SK-N-SH (cell line): ENCODE results near the gene MLLT1. TPM values are rescaled to one million over a fixed set of nuclear protein-coding genes. Genes with fewer than 3 reads are reported as not detected.

Experiments
- CTCF ChIA-PET: fragments of 300-600, 350-600 bp; formaldehyde crosslinking; extraction: SDS; loops from one replicate; lab custom pipeline; 2021; lab: Yijun Ruan, JAX
- POLR2A ChIA-PET: fragments of 350-600 bp; sonication (Branson Sonifier 250); formaldehyde crosslinking; extraction: SDS; loops from one replicate; lab custom pipeline; 2020; ENCODE audit warnings: antibody characterized with exemption, inconsistent platforms; lab: Yijun Ruan, JAX
- DNase-seq: peaks from one replicate; pipeline ENCODE4 v3.0.0; 2012
- H2AFZ ChIP-seq: fragments of 200-600 bp; sonication (generic); 2 replicates; pipeline ENCODE4 v1.8.1; 2016; ENCODE audit warnings: antibody characterized with exemption, mild to moderate bottlenecking, low read depth
- H3F3A ChIP-seq: fragments of 200-600 bp; sonication (generic); replicated peaks from 2 replicates; pipeline ENCODE3; 2016; ENCODE audit warnings: antibody characterized with exemption, mild to moderate bottlenecking; ENCODE audit not compliant: insufficient read depth
- H3K27ac ChIP-seq, 2 experiments: fragments of 200-500 bp in 1 of 2; fragments of 200-600 bp in 1 of 2; sonication (Bioruptor generic) in 1 of 2; sonication (generic), shearing (Covaris generic) in 1 of 2; 2 replicates each; pipeline versions ENCODE4 v1.5.1 to v1.6.1; 2014 to 2016; ENCODE audit warnings: low read depth in 2 of 2, inconsistent platforms in 1 of 2, low read length in 1 of 2, mild to moderate bottlenecking in 1 of 2, mixed read lengths in 1 of 2
- H3K27me3 ChIP-seq: fragments of 200-600 bp; sonication (generic), shearing (Covaris generic); 2 replicates; pipeline ENCODE4 v1.6.1; 2016; ENCODE audit warnings: mixed run types; ENCODE audit not compliant: insufficient read depth
- H3K36me3 ChIP-seq, 2 experiments: fragments of 200-500 bp in 1 of 2; fragments of 200-600 bp in 1 of 2; sonication (Bioruptor generic) in 1 of 2; sonication (generic) in 1 of 2; replicated peaks in 1 of 2; 2 replicates each; pipeline versions ENCODE3 to v1.5.1; 2014 to 2016; ENCODE audit warnings: low read length in 1 of 2, mild to moderate bottlenecking in 1 of 2; ENCODE audit not compliant: insufficient read depth in 2 of 2, control insufficient read depth in 1 of 2
- H3K4me1 ChIP-seq, 2 experiments: fragments of 200-500 bp in 1 of 2; fragments of 200-600 bp in 1 of 2; sonication (Bioruptor generic) in 1 of 2; sonication (generic), shearing (Covaris generic) in 1 of 2; 2 replicates each; pipeline versions ENCODE4 v1.5.1 to v1.6.1; 2014 to 2016; ENCODE audit warnings: low read depth in 1 of 2, low read length in 1 of 2, mixed run types in 1 of 2; ENCODE audit not compliant: insufficient read depth in 2 of 2, control insufficient read depth in 1 of 2
- H3K4me2 ChIP-seq: fragments of 200-600 bp; sonication (generic), shearing (Covaris generic); 2 replicates; pipeline ENCODE4 v1.6.1; 2017; ENCODE audit warnings: mixed run types
- H3K4me3 ChIP-seq, 2 experiments: fragments of 200-500 bp in 1 of 2; fragments of 200-600 bp in 1 of 2; sonication (Bioruptor generic) in 1 of 2; sonication (generic), shearing (Covaris generic) in 1 of 2; 2 replicates each; pipeline versions ENCODE4 v1.5.1 to v1.8.1; 2014 to 2016; ENCODE audit warnings: low read depth in 2 of 2, inconsistent platforms in 1 of 2, low read length in 1 of 2, mild to moderate bottlenecking in 1 of 2, mixed read lengths in 1 of 2, moderate library complexity in 1 of 2
- H3K79me2 ChIP-seq: fragments of 200-600 bp; sonication (generic); 2 replicates; pipeline ENCODE4 v1.8.1; 2017; ENCODE audit warnings: mild to moderate bottlenecking; ENCODE audit not compliant: insufficient read depth
- H3K9ac ChIP-seq: fragments of 200-600 bp; sonication (generic); 2 replicates; pipeline ENCODE4 v1.6.1; 2017; ENCODE audit warnings: mixed run types
- H3K9me2 ChIP-seq: fragments of 200-600 bp; sonication (generic); 2 replicates; pipeline ENCODE4 v1.6.1; 2017; ENCODE audit warnings: mixed run types
- H3K9me3 ChIP-seq: fragments of 200-600 bp; sonication (generic); 2 replicates; pipeline ENCODE4 v1.6.1; 2017; ENCODE audit warnings: mixed run types, mild to moderate bottlenecking, moderate library complexity
- H4K20me1 ChIP-seq: fragments of 200-600 bp; sonication (generic); 2 replicates; pipeline ENCODE4 v1.6.1; 2017; ENCODE audit warnings: mild to moderate bottlenecking, mixed run types; ENCODE audit not compliant: insufficient read depth
- ELF1 ChIP-seq: IDR thresholded peaks from 2 replicates; pipeline ENCODE4 v1.4.0; 2012
- EZH2phosphoT487 ChIP-seq: fragments of 200-600 bp; sonication (generic); IDR thresholded peaks from 2 replicates; pipeline ENCODE4 v1.6.1; 2017; ENCODE audit warnings: low read depth, mixed run types, mild to moderate bottlenecking, antibody characterized with exemption, moderate library complexity, borderline replicate concordance
- FOSL2 ChIP-seq: IDR thresholded peaks from 2 replicates; pipeline ENCODE4 v1.4.0; 2012; ENCODE audit warnings: low read depth, mild to moderate bottlenecking, moderate library complexity, borderline replicate concordance
- FOXJ3 ChIP-seq: sonication (generic); formaldehyde crosslinking; IDR thresholded peaks from 2 replicates; pipeline ENCODE4 v1.5.1; 2020; ENCODE audit warnings: mild to moderate bottlenecking, missing genetic modification reagents
- FOXM1 ChIP-seq: IDR thresholded peaks from 2 replicates; pipeline ENCODE4 v1.4.0; 2012; ENCODE audit warnings: low read depth, mild to moderate bottlenecking
- GABPA ChIP-seq: IDR thresholded peaks from 2 replicates; pipeline ENCODE4 v1.4.0; 2012; ENCODE audit warnings: low read depth, mild to moderate bottlenecking
- GATA2 ChIP-seq: sonication (generic); formaldehyde crosslinking; IDR thresholded peaks from 2 replicates; pipeline ENCODE4 v1.5.0; 2020; ENCODE audit warnings: mild to moderate bottlenecking, missing genetic modification reagents
- JUND ChIP-seq: IDR thresholded peaks from 2 replicates; pipeline ENCODE4 v1.4.0; 2012
- MEF2A ChIP-seq: IDR thresholded peaks from 2 replicates; pipeline ENCODE4 v1.4.0; 2012; ENCODE audit warnings: low read depth, borderline replicate concordance
- MXI1 ChIP-seq: IDR thresholded peaks from 2 replicates; pipeline ENCODE4 v1.6.1; 2012; ENCODE audit warnings: mild to moderate bottlenecking, low read depth, low read length, improper control_type of control experiment
- NFIC ChIP-seq: IDR thresholded peaks from 2 replicates; pipeline ENCODE4 v1.4.0; 2012; ENCODE audit warnings: borderline replicate concordance
- NRF1 ChIP-seq: IDR thresholded peaks from 2 replicates; pipeline ENCODE4 v1.6.1; 2012; ENCODE audit warnings: low read depth, mild to moderate bottlenecking, low read length
- POLR2AphosphoS5 ChIP-seq: IDR thresholded peaks from 2 replicates; pipeline ENCODE4 v1.6.1; 2012; ENCODE audit warnings: low read depth, low read length
- RAD21 ChIP-seq: IDR thresholded peaks from 2 replicates; pipeline ENCODE4 v1.6.1; 2012; ENCODE audit warnings: mild to moderate bottlenecking, low read length
- RFX5 ChIP-seq: IDR thresholded peaks from 2 replicates; pipeline ENCODE4 v1.6.1; 2012; ENCODE audit warnings: mild to moderate bottlenecking, improper control_type of control experiment, low read length
- SMC3 ChIP-seq: IDR thresholded peaks from 2 replicates; pipeline ENCODE4 v1.6.1; 2012; ENCODE audit warnings: low read depth, low read length, improper control_type of control experiment
- TCF12 ChIP-seq: IDR thresholded peaks from 2 replicates; pipeline ENCODE4 v1.4.0; 2012
- TEAD4 ChIP-seq: IDR thresholded peaks from 2 replicates; pipeline ENCODE4 v1.4.0; 2012; ENCODE audit warnings: mild to moderate bottlenecking, borderline replicate concordance; ENCODE audit not compliant: insufficient read depth
- WGBS: methylation state at CpG from one replicate; pipeline ENCODE4 v1.1.6; 2017; ENCODE audit warnings: low lambda C conversion rate; 5-methylcytosine and 5-hydroxymethylcytosine counted together
- polyA plus RNA-seq, 3 experiments: library from polyadenylated mRNA; depleted of rRNA; stranded (reverse); fragments of >200 nt; gene quantifications; 2 replicates each; pipeline ENCODE4 v1.2.3, GENCODE V29; 2012
- TF ChIP-seq, protein P1 (sequence below): IDR thresholded peaks from 2 replicates; pipeline ENCODE4; 2012
- TF ChIP-seq, protein P2 (sequence below): fragments of 150-350 bp; IDR thresholded peaks from 2 replicates; pipeline ENCODE4 v1.6.1; 2017; ENCODE audit warnings: antibody characterized with exemption, low read length, low read depth, borderline replicate concordance
- TF ChIP-seq, protein P3 (sequence below): IDR thresholded peaks from 2 replicates; pipeline ENCODE4 v1.4.0; 2012; ENCODE audit warnings: low read depth, borderline replicate concordance
- TF ChIP-seq, protein P4 (sequence below): IDR thresholded peaks from 2 replicates; pipeline ENCODE4 v1.4.0; 2012; ENCODE audit warnings: low read depth
- TF ChIP-seq, protein P5 (sequence below): IDR thresholded peaks from 2 replicates; pipeline ENCODE4 v1.6.1; 2012; ENCODE audit warnings: mild to moderate bottlenecking, low read depth, low read length, moderate library complexity

MLLT1 gene
- polyA plus RNA-seq, 1 of the 3 experiments (the other 2 are of a cell fraction), result 19.0 TPM

DNA sequence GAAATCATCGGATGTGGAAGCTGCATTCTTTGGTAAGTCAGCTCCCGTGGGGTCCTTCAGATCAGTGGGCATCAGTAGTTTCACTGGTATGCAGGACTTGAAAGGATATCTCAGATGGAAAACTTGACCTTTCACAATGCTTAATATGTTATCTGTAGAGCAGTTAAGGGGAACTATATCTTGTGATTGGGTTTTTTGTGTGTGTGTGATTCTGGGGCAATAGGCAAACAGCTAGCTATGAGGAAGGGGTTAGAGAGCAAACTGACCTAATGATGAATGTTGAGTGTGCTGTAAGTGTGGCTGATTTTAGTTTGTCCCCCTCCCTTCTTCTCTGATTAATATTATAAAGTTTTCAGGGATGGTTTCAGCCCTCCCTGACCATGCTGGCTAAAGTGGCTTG lies 91.0 kb downstream of the MLLT1 start:
- 65% methylated on average over 2 of the region's 2 CpGs for WGBS

DNA sequence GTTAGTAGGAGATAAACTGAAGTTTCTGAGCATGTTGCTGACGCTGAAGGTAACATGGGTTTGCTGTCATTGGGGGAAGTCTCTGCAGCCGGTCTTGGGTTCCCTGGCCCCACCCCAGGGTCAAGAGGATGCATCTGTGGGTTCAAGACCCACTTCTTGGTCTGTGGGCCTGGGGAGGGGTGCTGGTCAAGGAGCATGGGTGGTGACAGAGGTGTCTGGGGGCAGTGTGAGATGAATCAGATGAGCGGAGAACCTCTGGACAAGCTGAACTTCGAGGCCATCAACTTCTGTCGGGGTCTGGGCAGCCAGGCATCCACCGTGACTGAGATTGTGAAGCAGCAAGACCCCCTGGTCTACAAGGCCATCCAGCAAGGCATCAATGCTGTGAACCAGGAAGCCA lies 92.4 kb downstream of the MLLT1 start:
- no peak overlapping the region for H3K4me2 ChIP-seq
- no peak overlapping the region for H2AFZ ChIP-seq
- WGBS, result 86% methylated on average over 1 of the region's 6 CpGs
- TF ChIP-seq RFX5 (no peak), FOSL2 (no peak), GATA2 (no peak), FOXM1 (no peak), RAD21 (no peak), ELF1 (no peak), MEF2A (no peak), MXI1 (no peak), NFIC (no peak)
- TF ChIP-seq, protein P1, sequence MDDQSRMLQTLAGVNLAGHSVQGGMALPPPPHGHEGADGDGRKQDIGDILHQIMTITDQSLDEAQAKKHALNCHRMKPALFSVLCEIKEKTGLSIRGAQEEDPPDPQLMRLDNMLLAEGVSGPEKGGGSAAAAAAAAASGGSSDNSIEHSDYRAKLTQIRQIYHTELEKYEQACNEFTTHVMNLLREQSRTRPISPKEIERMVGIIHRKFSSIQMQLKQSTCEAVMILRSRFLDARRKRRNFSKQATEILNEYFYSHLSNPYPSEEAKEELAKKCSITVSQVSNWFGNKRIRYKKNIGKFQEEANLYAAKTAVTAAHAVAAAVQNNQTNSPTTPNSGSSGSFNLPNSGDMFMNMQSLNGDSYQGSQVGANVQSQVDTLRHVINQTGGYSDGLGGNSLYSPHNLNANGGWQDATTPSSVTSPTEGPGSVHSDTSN, result no peak
- TF ChIP-seq, protein P2, sequence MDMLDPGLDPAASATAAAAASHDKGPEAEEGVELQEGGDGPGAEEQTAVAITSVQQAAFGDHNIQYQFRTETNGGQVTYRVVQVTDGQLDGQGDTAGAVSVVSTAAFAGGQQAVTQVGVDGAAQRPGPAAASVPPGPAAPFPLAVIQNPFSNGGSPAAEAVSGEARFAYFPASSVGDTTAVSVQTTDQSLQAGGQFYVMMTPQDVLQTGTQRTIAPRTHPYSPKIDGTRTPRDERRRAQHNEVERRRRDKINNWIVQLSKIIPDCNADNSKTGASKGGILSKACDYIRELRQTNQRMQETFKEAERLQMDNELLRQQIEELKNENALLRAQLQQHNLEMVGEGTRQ, result no peak
- TF ChIP-seq, protein P3, sequence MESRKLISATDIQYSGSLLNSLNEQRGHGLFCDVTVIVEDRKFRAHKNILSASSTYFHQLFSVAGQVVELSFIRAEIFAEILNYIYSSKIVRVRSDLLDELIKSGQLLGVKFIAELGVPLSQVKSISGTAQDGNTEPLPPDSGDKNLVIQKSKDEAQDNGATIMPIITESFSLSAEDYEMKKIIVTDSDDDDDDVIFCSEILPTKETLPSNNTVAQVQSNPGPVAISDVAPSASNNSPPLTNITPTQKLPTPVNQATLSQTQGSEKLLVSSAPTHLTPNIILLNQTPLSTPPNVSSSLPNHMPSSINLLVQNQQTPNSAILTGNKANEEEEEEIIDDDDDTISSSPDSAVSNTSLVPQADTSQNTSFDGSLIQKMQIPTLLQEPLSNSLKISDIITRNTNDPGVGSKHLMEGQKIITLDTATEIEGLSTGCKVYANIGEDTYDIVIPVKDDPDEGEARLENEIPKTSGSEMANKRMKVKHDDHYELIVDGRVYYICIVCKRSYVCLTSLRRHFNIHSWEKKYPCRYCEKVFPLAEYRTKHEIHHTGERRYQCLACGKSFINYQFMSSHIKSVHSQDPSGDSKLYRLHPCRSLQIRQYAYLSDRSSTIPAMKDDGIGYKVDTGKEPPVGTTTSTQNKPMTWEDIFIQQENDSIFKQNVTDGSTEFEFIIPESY, result no peak
- H3K27me3 ChIP-seq, result no peaks in the 10 kb centered on the region
- H3K36me3 ChIP-seq, result no peaks in the 10 kb centered on the region
- no peaks in the 10 kb centered on the region for H4K20me1 ChIP-seq
- no peak overlapping the region for H3K9ac ChIP-seq
- ChIA-PET CTCF (interaction anchor here (1.2 kb wide), 1 partner anchor 12 kb away, joined by 5 read pairs; no protein-coding TSS in a partner anchor), POLR2A (no interaction called here)
- DNase-seq, result no peak
- H3K4me3 ChIP-seq, result no peak overlapping the region
- no peak overlapping the region for H3K27ac ChIP-seq
- no peaks in the 10 kb centered on the region for H3K4me1 ChIP-seq
- H3K9me2 ChIP-seq, result no peaks in the 10 kb centered on the region
- no peaks in the 10 kb centered on the region for H3F3A ChIP-seq
- H3K79me2 ChIP-seq, result no peaks in the 10 kb centered on the region
- H3K9me3 ChIP-seq, result no peaks in the 10 kb centered on the region

More for the DNA sequence above, 91.0 kb downstream of the MLLT1 start:
- Histone ChIP-seq H3K9me3 (no peaks in the 10 kb centered on the region), H3K27me3 (no peaks in the 10 kb centered on the region), H3K9ac (no peak overlapping the region), H3K36me3 (no peaks in the 10 kb centered on the region), H3K9me2 (no peaks in the 10 kb centered on the region), H4K20me1 (no peaks in the 10 kb centered on the region), H3K79me2 (no peaks in the 10 kb centered on the region), H3K4me1 (no peaks in the 10 kb centered on the region), H3K4me2 (no peak overlapping the region), H2AFZ (no peak overlapping the region), H3K4me3 (no peak overlapping the region), H3K27ac (no peak overlapping the region), H3F3A (no peaks in the 10 kb centered on the region)
- ChIA-PET POLR2A (no interaction called here), CTCF (interaction anchor here (1.4 kb wide), 1 partner anchor 30 kb away, joined by 4 read pairs; no protein-coding TSS in a partner anchor)
- no peak for TF ChIP-seq MEF2A
- TF ChIP-seq FOXM1, result no peak
- no peak for TF ChIP-seq FOXJ3 (CRISPR knock-in tag)
- TF ChIP-seq MXI1, result no peak
- TF ChIP-seq, protein P4, sequence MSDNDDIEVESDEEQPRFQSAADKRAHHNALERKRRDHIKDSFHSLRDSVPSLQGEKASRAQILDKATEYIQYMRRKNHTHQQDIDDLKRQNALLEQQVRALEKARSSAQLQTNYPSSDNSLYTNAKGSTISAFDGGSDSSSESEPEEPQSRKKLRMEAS, result no peak
- TF ChIP-seq NRF1, result no peak
- no peak for TF ChIP-seq GATA2
- no peak for TF ChIP-seq FOSL2
- TF ChIP-seq EZH2phosphoT487, result no peak
- TF ChIP-seq TEAD4, result no peak
- no peak for TF ChIP-seq RFX5
- TF ChIP-seq GABPA, result no peak
- no peak for TF ChIP-seq TCF12
- TF ChIP-seq, protein P5, sequence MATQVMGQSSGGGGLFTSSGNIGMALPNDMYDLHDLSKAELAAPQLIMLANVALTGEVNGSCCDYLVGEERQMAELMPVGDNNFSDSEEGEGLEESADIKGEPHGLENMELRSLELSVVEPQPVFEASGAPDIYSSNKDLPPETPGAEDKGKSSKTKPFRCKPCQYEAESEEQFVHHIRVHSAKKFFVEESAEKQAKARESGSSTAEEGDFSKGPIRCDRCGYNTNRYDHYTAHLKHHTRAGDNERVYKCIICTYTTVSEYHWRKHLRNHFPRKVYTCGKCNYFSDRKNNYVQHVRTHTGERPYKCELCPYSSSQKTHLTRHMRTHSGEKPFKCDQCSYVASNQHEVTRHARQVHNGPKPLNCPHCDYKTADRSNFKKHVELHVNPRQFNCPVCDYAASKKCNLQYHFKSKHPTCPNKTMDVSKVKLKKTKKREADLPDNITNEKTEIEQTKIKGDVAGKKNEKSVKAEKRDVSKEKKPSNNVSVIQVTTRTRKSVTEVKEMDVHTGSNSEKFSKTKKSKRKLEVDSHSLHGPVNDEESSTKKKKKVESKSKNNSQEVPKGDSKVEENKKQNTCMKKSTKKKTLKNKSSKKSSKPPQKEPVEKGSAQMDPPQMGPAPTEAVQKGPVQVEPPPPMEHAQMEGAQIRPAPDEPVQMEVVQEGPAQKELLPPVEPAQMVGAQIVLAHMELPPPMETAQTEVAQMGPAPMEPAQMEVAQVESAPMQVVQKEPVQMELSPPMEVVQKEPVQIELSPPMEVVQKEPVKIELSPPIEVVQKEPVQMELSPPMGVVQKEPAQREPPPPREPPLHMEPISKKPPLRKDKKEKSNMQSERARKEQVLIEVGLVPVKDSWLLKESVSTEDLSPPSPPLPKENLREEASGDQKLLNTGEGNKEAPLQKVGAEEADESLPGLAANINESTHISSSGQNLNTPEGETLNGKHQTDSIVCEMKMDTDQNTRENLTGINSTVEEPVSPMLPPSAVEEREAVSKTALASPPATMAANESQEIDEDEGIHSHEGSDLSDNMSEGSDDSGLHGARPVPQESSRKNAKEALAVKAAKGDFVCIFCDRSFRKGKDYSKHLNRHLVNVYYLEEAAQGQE, result no peak
- no peak for TF ChIP-seq JUND
- no peak for TF ChIP-seq POLR2AphosphoS5
- TF ChIP-seq SMC3, result no peak
- DNase-seq, result no peak
